Osteocyte (in vitro differentiated cells): ENCODE results near the gene EXOC4. TPM values are rescaled to one million over a fixed set of nuclear protein-coding genes. Genes with fewer than 3 reads are reported as not detected.

Experiments used
- DNase-seq: peaks from one replicate; pipeline ENCODE4 v3.0.0; 2021; ENCODE audit warnings: mixed read lengths; ENCODE audit not compliant: unreplicated experiment; ENCODE audit errors: extremely low spot score
- H3K27ac Mint-ChIP-seq: one replicate; pipeline ENCODE4 v1.8.0; 2021; ENCODE audit warnings: mild to moderate bottlenecking, mixed read lengths; ENCODE audit not compliant: unreplicated experiment
- H3K27me3 Mint-ChIP-seq: one replicate; pipeline ENCODE4 v1.8.0; 2021; ENCODE audit warnings: mixed read lengths; ENCODE audit not compliant: unreplicated experiment
- H3K36me3 Mint-ChIP-seq: one replicate; pipeline ENCODE4 v1.8.0; 2021; ENCODE audit warnings: mixed read lengths; ENCODE audit not compliant: unreplicated experiment
- H3K4me1 Mint-ChIP-seq: one replicate; pipeline ENCODE4 v1.8.0; 2021; ENCODE audit warnings: mixed read lengths; ENCODE audit not compliant: unreplicated experiment
- H3K4me3 Mint-ChIP-seq: one replicate; pipeline ENCODE4 v1.8.0; 2021; ENCODE audit warnings: mild to moderate bottlenecking, moderate library complexity, mixed read lengths; ENCODE audit not compliant: unreplicated experiment
- H3K9me3 Mint-ChIP-seq: one replicate; pipeline ENCODE4 v1.8.0; 2021; ENCODE audit warnings: mixed read lengths; ENCODE audit not compliant: unreplicated experiment
- CTCF ChIP-seq: fragments of 200-600 bp; sonication (generic); IDR thresholded peaks from 2 replicates; pipeline ENCODE4 v1.5.0; 2021; ENCODE audit warnings: antibody characterized with exemption, mild to moderate bottlenecking, moderate library complexity
- total RNA-seq: library from RNA; stranded (reverse); gene quantifications from 2 replicates; pipeline ENCODE4 v1.2.1, GENCODE V29; 2021

The EXOC4 gene
- total RNA-seq, 1 donor from 2014 or later: 99.9 TPM

GRCh38 chr7:133536450-133536849 lies 283.6 kb downstream of the EXOC4 start:
- Mint-ChIP-seq H3K27ac (no peak overlapping the region), H3K36me3 (no peaks in the 10 kb centered on the region), H3K4me1 (peaks cover 7% of the 10 kb centered on the region), H3K4me3 (no peak overlapping the region), H3K27me3 (no peaks in the 10 kb centered on the region), H3K9me3 (no peaks in the 10 kb centered on the region)
- TF ChIP-seq CTCF: no peak
- no peak for DNase-seq

DNA sequence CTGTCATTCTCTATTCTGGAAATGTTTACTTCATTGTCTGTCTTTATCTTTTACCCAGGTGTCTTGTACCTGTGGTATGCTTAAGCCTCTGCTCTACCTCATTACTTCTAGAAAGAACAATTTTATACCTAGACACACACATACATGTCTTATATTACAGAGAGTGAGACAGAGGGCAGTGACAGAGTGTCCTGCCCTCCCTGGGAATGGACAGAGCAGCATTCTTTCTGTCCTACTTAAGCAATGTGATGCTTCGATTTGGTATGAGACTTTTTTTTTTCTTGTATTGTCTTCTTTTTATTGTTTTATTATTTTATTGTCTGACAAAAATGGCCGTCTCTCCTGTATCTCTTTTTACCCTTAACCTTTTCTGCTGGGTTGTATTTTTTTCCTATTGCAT lies 286.1 kb downstream of the EXOC4 start:
- H3K27me3 Mint-ChIP-seq: no peaks in the 10 kb centered on the region
- H3K36me3 Mint-ChIP-seq: no peaks in the 10 kb centered on the region
- no peaks in the 10 kb centered on the region for H3K9me3 Mint-ChIP-seq
- H3K4me1 Mint-ChIP-seq: peaks cover 7% of the 10 kb centered on the region
- no peak overlapping the region for H3K4me3 Mint-ChIP-seq
- no peak for TF ChIP-seq CTCF
- no peak overlapping the region for H3K27ac Mint-ChIP-seq
- DNase-seq: no peak

DNA sequence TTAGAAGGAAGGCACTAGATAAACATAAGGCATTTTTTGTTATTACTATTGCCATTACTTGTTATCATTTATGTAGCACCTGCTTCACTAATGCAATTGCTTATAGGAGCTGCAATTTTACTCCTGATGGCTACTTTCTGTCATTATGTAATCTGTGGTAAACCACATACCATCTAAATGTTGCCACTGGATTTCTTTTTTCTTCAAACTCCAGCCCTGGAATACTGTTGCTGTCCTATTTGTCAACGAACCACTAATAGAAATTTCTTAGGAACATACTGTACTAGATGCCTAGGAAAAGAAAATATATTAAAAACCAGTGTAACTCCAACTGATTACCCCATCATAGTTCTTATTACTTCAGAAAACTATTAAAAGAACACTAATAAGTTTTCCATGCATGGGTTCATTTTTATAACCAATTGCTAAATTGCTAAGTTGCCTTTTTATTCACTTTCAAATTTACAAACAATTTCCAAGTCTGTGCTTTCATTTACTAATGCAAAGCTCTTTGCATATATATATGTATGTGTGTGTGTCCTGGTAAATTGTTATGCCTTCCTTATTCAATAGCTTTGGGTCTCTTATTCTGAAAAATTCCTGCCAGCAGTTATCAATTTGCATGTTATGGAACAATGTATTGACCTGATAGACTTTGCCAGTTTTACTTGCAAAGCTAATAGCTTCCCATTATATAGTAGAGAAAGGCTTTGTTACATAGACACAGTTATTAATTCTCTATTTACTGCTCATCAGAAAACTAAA lies 287.4 kb downstream of the EXOC4 start:
- no peak for TF ChIP-seq CTCF
- H3K27me3 Mint-ChIP-seq: no peaks in the 10 kb centered on the region
- no peak for DNase-seq
- no peak overlapping the region for H3K27ac Mint-ChIP-seq
- H3K9me3 Mint-ChIP-seq: no peaks in the 10 kb centered on the region
- H3K4me3 Mint-ChIP-seq: no peak overlapping the region
- H3K4me1 Mint-ChIP-seq: peaks cover 13% of the 10 kb centered on the region
- H3K36me3 Mint-ChIP-seq: no peaks in the 10 kb centered on the region

DNA sequence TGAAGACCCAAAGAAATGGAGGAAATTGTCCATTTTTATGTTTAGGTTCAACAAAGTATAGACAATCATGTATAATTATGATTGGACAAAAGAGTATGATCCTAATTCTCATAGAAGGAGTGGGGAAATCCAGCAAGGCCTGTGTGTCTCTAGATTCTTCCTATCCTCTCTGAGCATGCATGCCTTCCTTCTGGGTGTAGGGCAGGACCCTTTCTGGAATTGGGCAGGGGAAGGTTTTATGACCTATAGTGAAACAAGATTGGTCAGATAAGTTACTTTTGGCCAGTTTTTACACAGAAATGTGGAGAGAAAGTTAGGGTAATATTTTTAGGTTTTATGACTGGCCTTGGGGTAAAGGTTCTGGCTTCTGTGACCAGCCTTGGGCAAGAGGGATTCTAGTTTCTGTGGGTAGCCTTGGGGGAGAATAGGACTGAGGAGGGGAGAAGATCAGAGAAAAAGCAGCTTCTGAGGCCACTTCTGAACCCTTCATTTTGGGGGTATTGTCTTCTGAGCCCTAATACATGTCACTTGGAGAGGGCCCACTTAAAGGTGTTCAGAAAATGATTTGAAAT lies 289.4 kb downstream of the EXOC4 start:
- H3K4me3 Mint-ChIP-seq: no peak overlapping the region
- H3K27ac Mint-ChIP-seq: no peak overlapping the region
- H3K4me1 Mint-ChIP-seq: peaks cover 20% of the 10 kb centered on the region
- no peaks in the 10 kb centered on the region for H3K27me3 Mint-ChIP-seq
- no peaks in the 10 kb centered on the region for H3K9me3 Mint-ChIP-seq
- no peak for DNase-seq
- no peaks in the 10 kb centered on the region for H3K36me3 Mint-ChIP-seq
- TF ChIP-seq CTCF: no peak

GRCh38 chr7:133543657-133544056 lies 290.8 kb downstream of the EXOC4 start:
- Mint-ChIP-seq H3K9me3 (no peaks in the 10 kb centered on the region), H3K27ac (no peak overlapping the region), H3K4me3 (no peak overlapping the region), H3K4me1 (peaks cover 20% of the 10 kb centered on the region), H3K27me3 (no peaks in the 10 kb centered on the region), H3K36me3 (no peaks in the 10 kb centered on the region)
- TF ChIP-seq CTCF: no peak
- no peak for DNase-seq
